ENCODE results near the gene CTSE. TPM values are rescaled to one million over a fixed set of nuclear protein-coding genes. Genes with fewer than 3 reads are reported as not detected.
"Not testable (repeated sequence)": the region's sequence is repeated elsewhere in the genome, so short reads cannot be mapped to it uniquely, and the experiment has no call there.

CTSE gene
- polyA plus RNA-seq (ENCODE audit: insufficient read length), result 0.37 TPM

- no peak for DNase-seq
Observed at GRCh38 chr1:206023695-206024094, at the start of gene CTSE. TSS of gene CTSE (minus strand) at chr1:206023895. CDS start at chr1:206023791, 104 bp downstream.

GRCh38 chr1:206070627-206071304, 47.1 kb upstream of the CTSE start:
- DNase-seq, result no peak

GRCh38 chr1:206068314-206068713, 44.6 kb upstream of the CTSE start:
- DNase-seq, result no peak

GRCh38 chr1:206067486-206068227, 44.0 kb upstream of the CTSE start:
- no peak for DNase-seq

- DNase-seq, result no peak
Observed at GRCh38 chr1:206066479-206067171, 42.9 kb upstream of the CTSE start.

GRCh38 chr1:206065547-206066145, 42.0 kb upstream of the CTSE start:
- DNase-seq, result no peak

GRCh38 chr1:206064501-206064900, 40.8 kb upstream of the CTSE start:
- not testable (repeated sequence) for DNase-seq

- not testable (repeated sequence) for DNase-seq
Observed at GRCh38 chr1:206064001-206064400, 40.3 kb upstream of the CTSE start.

- no peak for DNase-seq
Observed at GRCh38 chr1:206062464-206062863, 38.8 kb upstream of the CTSE start.

- DNase-seq, result no peak
Observed at GRCh38 chr1:206060844-206061243, 37.1 kb upstream of the CTSE start.

- no peak for DNase-seq
Observed at GRCh38 chr1:206059355-206059915, 35.7 kb upstream of the CTSE start.

- DNase-seq, result no peak
Observed at GRCh38 chr1:206058927-206059292, 35.2 kb upstream of the CTSE start.

GRCh38 chr1:206058289-206058926, 34.7 kb upstream of the CTSE start:
- not testable (repeated sequence) for DNase-seq

- not testable (repeated sequence) for DNase-seq
Observed at GRCh38 chr1:206055639-206056323, 32.1 kb upstream of the CTSE start.

GRCh38 chr1:206055069-206055625, 31.5 kb upstream of the CTSE start:
- not testable (repeated sequence) for DNase-seq

- DNase-seq, result not testable (repeated sequence)
Observed at GRCh38 chr1:206053616-206054015, 29.9 kb upstream of the CTSE start.

- DNase-seq, result not testable (repeated sequence)
Observed at GRCh38 chr1:206052919-206053610, 29.4 kb upstream of the CTSE start, which contains the start of gene RHEX. TSS of gene RHEX (plus strand) at chr1:206053173. CDS start at chr1:206097829, 44,656 bp downstream.

GRCh38 chr1:206052231-206052865, 28.7 kb upstream of the CTSE start:
- not testable (repeated sequence) for DNase-seq

- DNase-seq, result no peak
Observed at GRCh38 chr1:206050655-206051235, 27.1 kb upstream of the CTSE start.
